ENCODE results near the gene ZFYVE28. TPM values are rescaled to one million over a fixed set of nuclear protein-coding genes. Genes with fewer than 3 reads are reported as not detected.

ZFYVE28 gene
- total and polyA plus RNA-seq, 8 donors: 2.2 to 12.4 (median 3.9) TPM

- ATAC-seq (no peak), DNase-seq (no peak)
- H3K36me3 ChIP-seq: no peaks in the 10 kb centered on the region
- intact Hi-C loops (cut with DNase I): no loop called here
- peaks cover 0 to 4% of the 10 kb centered on the region in 2 donors for H3K27me3 ChIP-seq
- TF ChIP-seq CTCF (IDR thresholded peaks at IDR 0.05): no peak
- no peak overlapping the region for H3K27ac ChIP-seq
- H3K4me1 ChIP-seq: peaks cover 6 to 20% of the 10 kb centered on the region in 2 donors
- no peaks in the 10 kb centered on the region for H3K9me3 ChIP-seq
- no peak overlapping the region for H3K4me3 ChIP-seq
Measured at GRCh38 chr4:2407991-2408342, 10.5 kb downstream of the ZFYVE28 start.

- H3K27ac ChIP-seq: no peak overlapping the region
- no peaks in the 10 kb centered on the region for H3K36me3 ChIP-seq
- intact Hi-C loops (cut with DNase I): no loop called here
- peaks cover 3 to 20% of the 10 kb centered on the region in 2 donors for H3K4me1 ChIP-seq
- H3K4me3 ChIP-seq: no peak overlapping the region
- TF ChIP-seq CTCF (IDR thresholded peaks at IDR 0.05): no peak
- no peak for DNase-seq
- no peak for ATAC-seq
- H3K27me3 ChIP-seq: peaks cover 0 to 14% of the 10 kb centered on the region in 2 donors
- H3K9me3 ChIP-seq: no peaks in the 10 kb centered on the region
Measured at GRCh38 chr4:2406920-2407319, 11.5 kb downstream of the ZFYVE28 start.

GRCh38 chr4:2406406-2406805 is 12.0 kb downstream of the ZFYVE28 start:
- DNase-seq: no peak
- no peak overlapping the region for H3K4me3 ChIP-seq
- no peaks in the 10 kb centered on the region for H3K36me3 ChIP-seq
- ATAC-seq: no peak
- intact Hi-C loops (cut with DNase I): no loop called here
- H3K4me1 ChIP-seq: peaks cover 5 to 19% of the 10 kb centered on the region in 2 donors
- H3K27me3 ChIP-seq: peaks cover 0 to 19% of the 10 kb centered on the region in 2 donors
- TF ChIP-seq CTCF (IDR thresholded peaks at IDR 0.05): no peak
- no peak overlapping the region for H3K27ac ChIP-seq
- no peaks in the 10 kb centered on the region for H3K9me3 ChIP-seq

GRCh38 chr4:2402941-2403340 is 15.5 kb downstream of the ZFYVE28 start:
- ATAC-seq (no peak), DNase-seq (peak in 1 of 4 donors; percentile 49)
- Histone ChIP-seq H3K4me1 (peaks cover 5 to 17% of the 10 kb centered on the region in 2 donors), H3K9me3 (no peaks in the 10 kb centered on the region), H3K36me3 (no peaks in the 10 kb centered on the region), H3K27ac (no peak overlapping the region), H3K4me3 (no peak overlapping the region), H3K27me3 (peaks cover 0 to 26% of the 10 kb centered on the region in 2 donors)
- TF ChIP-seq CTCF (IDR thresholded peaks at IDR 0.05): no peak
- intact Hi-C loops (cut with DNase I): no loop called here

- no peak overlapping the region for H3K4me3 ChIP-seq
- TF ChIP-seq CTCF (IDR thresholded peaks at IDR 0.05): no peak
- no peaks in the 10 kb centered on the region for H3K9me3 ChIP-seq
- H3K27ac ChIP-seq: no peak overlapping the region
- intact Hi-C loops (cut with DNase I): no loop called here
- ATAC-seq: peak; percentile 92
- H3K4me1 ChIP-seq: peaks cover 5 to 17% of the 10 kb centered on the region in 2 donors
- H3K27me3 ChIP-seq: peaks cover 0 to 26% of the 10 kb centered on the region in 2 donors
- DNase-seq: peak in 2 of 4 donors; percentile 69 to 78
- H3K36me3 ChIP-seq: no peaks in the 10 kb centered on the region
Measured at GRCh38 chr4:2402048-2402842, 16.2 kb downstream of the ZFYVE28 start.
